ENCODE data around the gene INPP4A. TPM values are rescaled to one million over a fixed set of nuclear protein-coding genes. Genes with fewer than 3 reads are reported as not detected.

The INPP4A gene
- total and polyA plus RNA-seq, 12 donors, result 3.8 to 31.2 (median 21.1) TPM

DNA sequence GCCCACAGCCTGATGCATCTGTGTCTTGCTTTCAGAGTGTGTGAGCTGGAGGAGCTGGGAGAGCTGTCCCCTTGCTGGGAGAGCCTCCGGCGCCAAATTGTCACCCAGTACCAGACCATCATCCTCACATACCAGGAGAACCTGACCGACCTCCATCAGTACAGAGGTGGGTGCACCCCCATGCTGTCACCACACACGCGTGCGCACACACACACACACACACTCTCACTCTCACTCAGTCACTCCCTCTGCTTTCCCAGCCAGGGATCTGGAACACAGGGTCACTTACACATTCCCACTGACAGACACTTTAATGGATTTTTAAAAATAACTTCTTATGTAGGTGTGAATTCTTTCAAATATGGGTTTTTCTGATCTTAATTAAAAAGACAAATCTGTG lies 99.2 kb downstream of the INPP4A start:
- WGBS, 2 donors, result 95 to 97% methylated on average over 6 of the region's 6 CpGs
- no peak overlapping the region for H3K4me3 ChIP-seq
- H3K27ac ChIP-seq, result no peak overlapping the region
- ATAC-seq (no peak), DNase-seq (no peak)
- no peaks in the 10 kb centered on the region for H3K27me3 ChIP-seq
- peaks cover 5 to 99% (median 57%) of the 10 kb centered on the region in 9 donors for H3K36me3 ChIP-seq
- peaks cover 0 to 4% (median 0%) of the 10 kb centered on the region in 9 donors for H3K4me1 ChIP-seq
- no peaks in the 10 kb centered on the region for H3K9me3 ChIP-seq
- TF ChIP-seq, protein P1, sequence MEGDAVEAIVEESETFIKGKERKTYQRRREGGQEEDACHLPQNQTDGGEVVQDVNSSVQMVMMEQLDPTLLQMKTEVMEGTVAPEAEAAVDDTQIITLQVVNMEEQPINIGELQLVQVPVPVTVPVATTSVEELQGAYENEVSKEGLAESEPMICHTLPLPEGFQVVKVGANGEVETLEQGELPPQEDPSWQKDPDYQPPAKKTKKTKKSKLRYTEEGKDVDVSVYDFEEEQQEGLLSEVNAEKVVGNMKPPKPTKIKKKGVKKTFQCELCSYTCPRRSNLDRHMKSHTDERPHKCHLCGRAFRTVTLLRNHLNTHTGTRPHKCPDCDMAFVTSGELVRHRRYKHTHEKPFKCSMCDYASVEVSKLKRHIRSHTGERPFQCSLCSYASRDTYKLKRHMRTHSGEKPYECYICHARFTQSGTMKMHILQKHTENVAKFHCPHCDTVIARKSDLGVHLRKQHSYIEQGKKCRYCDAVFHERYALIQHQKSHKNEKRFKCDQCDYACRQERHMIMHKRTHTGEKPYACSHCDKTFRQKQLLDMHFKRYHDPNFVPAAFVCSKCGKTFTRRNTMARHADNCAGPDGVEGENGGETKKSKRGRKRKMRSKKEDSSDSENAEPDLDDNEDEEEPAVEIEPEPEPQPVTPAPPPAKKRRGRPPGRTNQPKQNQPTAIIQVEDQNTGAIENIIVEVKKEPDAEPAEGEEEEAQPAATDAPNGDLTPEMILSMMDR (IDR thresholded peaks at IDR 0.05), result no peak
- intact Hi-C loops (cut with DNase I), result loop anchor here in 1 of 10 donors (10.0 kb wide), 1 partner anchor 129 kb away; no protein-coding TSS in a partner anchor

DNA sequence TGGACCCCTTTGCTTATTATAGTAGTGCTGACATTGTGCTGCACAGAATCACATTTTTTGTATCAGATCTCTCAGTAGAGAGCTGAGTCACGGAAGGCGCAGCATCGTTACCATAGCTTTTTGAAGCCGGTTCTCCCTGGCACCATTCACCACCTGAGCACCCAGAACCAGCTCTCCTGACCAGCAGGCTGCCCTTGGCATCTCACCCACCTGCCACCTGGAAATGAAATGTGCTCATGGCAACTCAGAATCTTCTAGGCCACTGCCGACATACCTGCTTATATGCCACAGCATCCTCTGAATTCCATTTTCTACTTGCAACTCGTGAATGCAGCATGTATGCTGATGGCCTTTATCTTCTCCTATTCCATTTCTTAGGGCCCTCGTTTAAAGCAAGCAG lies 100.9 kb downstream of the INPP4A start:
- Histone ChIP-seq H3K9me3 (no peaks in the 10 kb centered on the region), H3K4me1 (peaks cover 0 to 4% (median 0%) of the 10 kb centered on the region in 9 donors), H3K27me3 (no peaks in the 10 kb centered on the region), H3K4me3 (no peak overlapping the region), H3K27ac (no peak overlapping the region), H3K36me3 (peaks cover 0 to 99% (median 42%) of the 10 kb centered on the region in 9 donors)
- intact Hi-C loops (cut with DNase I), result loop anchor here in 1 of 10 donors (10.0 kb wide), 1 partner anchor 131 kb away; no protein-coding TSS in a partner anchor
- WGBS, 2 donors, result 93 to 98% methylated on average over 7 of the region's 7 CpGs
- no peak for DNase-seq
- TF ChIP-seq, protein P1 (IDR thresholded peaks at IDR 0.05), result no peak
- no peak for ATAC-seq

DNA sequence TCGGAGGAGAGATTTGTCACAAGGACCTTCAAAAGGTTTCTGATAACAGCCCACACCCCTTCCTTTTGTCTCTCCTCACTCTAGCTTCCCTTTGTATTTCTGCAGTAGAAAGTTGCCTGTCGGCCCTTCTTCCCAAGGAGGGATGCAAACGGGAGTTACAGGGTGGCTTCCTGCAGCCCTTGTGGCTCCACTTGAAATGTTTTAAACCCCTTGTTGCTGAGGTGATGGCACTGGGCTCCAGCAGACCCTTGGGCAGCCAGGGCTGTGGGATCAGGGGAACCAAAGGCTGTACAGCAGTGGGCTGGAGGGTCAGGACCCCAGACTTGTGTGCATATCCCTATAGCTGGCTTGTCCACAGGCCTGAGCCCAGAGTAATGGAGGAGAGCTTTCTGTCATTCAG lies 101.5 kb downstream of the INPP4A start:
- intact Hi-C loops (cut with DNase I), result loop anchor here in 1 of 10 donors (10.0 kb wide), 1 partner anchor 131 kb away; no protein-coding TSS in a partner anchor
- peaks cover 0 to 4% (median 0%) of the 10 kb centered on the region in 9 donors for H3K4me1 ChIP-seq
- ATAC-seq (no peak), DNase-seq (no peak)
- H3K27me3 ChIP-seq, result no peaks in the 10 kb centered on the region
- no peak overlapping the region for H3K27ac ChIP-seq
- peaks cover 0 to 98% (median 41%) of the 10 kb centered on the region in 9 donors for H3K36me3 ChIP-seq
- TF ChIP-seq, protein P1 (IDR thresholded peaks at IDR 0.05), result no peak
- 89 to 94% methylated on average over 3 of the region's 3 CpGs for WGBS, 2 donors
- no peak overlapping the region for H3K4me3 ChIP-seq
- H3K9me3 ChIP-seq, result no peaks in the 10 kb centered on the region

DNA sequence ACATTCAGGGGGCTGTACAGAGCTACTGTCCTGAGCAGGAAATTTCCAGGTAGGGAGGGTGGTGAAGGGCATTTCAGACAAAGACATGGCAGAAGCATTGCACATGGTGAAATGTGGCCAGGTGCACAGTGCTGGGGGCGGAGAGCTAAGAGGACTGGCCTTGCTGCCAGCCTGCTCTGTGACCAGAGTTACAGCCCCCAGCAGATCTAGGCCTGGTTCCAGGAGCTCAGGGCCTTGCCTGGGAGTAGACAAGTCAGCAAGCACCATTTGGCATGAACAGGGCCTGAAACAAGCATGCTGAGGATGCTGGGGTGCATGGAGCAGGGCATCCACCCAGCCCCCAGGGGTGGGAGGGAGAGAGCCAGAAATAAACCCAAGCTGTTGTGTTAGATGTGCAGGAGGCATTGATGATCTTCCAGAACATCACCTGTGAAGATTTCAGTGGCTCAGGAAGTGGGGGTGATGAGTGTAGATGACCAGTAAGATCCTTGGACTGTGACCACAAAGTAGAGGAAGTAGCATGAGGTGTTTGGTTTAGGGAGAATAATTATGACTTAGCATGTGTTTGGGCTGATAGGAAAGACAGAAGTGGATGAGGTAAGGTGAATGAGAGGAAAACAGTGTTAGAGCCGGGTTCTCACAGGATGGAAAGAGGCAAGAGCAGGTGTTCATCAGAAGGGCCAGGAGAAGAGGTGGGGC lies 102.6 kb downstream of the INPP4A start:
- H3K4me1 ChIP-seq, result no peaks in the 10 kb centered on the region
- H3K4me3 ChIP-seq, result no peak overlapping the region
- peaks cover 0 to 98% (median 41%) of the 10 kb centered on the region in 9 donors for H3K36me3 ChIP-seq
- H3K27ac ChIP-seq, result no peak overlapping the region
- ATAC-seq (no peak), DNase-seq (no peak)
- H3K9me3 ChIP-seq, result no peaks in the 10 kb centered on the region
- WGBS, 2 donors, result 86 to 87% methylated on average over 2 of the region's 2 CpGs
- H3K27me3 ChIP-seq, result no peaks in the 10 kb centered on the region
- TF ChIP-seq, protein P1 (IDR thresholded peaks at IDR 0.05), result no peak
- intact Hi-C loops (cut with DNase I), result loop anchor here in 1 of 10 donors (10.0 kb wide), 1 partner anchor 132 kb away; no protein-coding TSS in a partner anchor
